Endodermal cell (in vitro differentiated cells): ENCODE data around the gene AAK1. TPM values are rescaled to one million over a fixed set of nuclear protein-coding genes. Genes with fewer than 3 reads are reported as not detected.

ENCODE experiments used
- DNase-seq: peaks from one replicate; pipeline ENCODE4 v3.0.0-alpha.2; 2017
- H3K27ac ChIP-seq: 2 replicates; pipeline ENCODE4 v1.5.1; 2013; ENCODE audit warnings: mild to moderate bottlenecking, low read depth, low read length, moderate library complexity
- H3K27me3 ChIP-seq: 2 replicates; pipeline ENCODE4 v1.6.1; 2013; ENCODE audit warnings: mild to moderate bottlenecking, low read length, moderate library complexity; ENCODE audit not compliant: insufficient read depth, control insufficient read depth, poor library complexity, severe bottlenecking
- H3K36me3 ChIP-seq: 2 replicates; pipeline ENCODE4 v1.7.0; 2013; ENCODE audit warnings: mild to moderate bottlenecking, low read length, moderate library complexity; ENCODE audit not compliant: control insufficient read depth, insufficient read depth
- H3K4me1 ChIP-seq: one replicate; pipeline ENCODE4 v1.7.0; 2013; ENCODE audit warnings: low read length; ENCODE audit not compliant: control insufficient read depth, insufficient read depth
- H3K4me3 ChIP-seq: 2 replicates; pipeline ENCODE4 v1.5.1; 2013; ENCODE audit warnings: mild to moderate bottlenecking, low read length, moderate library complexity
- H3K9ac ChIP-seq: 2 replicates; pipeline ENCODE4 v1.6.1; 2013; ENCODE audit warnings: mild to moderate bottlenecking, low read length, moderate library complexity; ENCODE audit not compliant: poor library complexity, severe bottlenecking; ENCODE audit errors: extremely low read depth
- H3K9me3 ChIP-seq: 2 replicates; pipeline ENCODE4 v1.6.1; 2013; ENCODE audit warnings: mild to moderate bottlenecking, low read length, moderate library complexity; ENCODE audit not compliant: control insufficient read depth
- H3K27ac Mint-ChIP-seq: 2 replicates; pipeline ENCODE4 v1.8.0; 2020; ENCODE audit warnings: mixed read lengths
- H3K27me3 Mint-ChIP-seq: 2 replicates; pipeline ENCODE4 v1.8.0; 2021; ENCODE audit warnings: mild to moderate bottlenecking, mixed read lengths; ENCODE audit not compliant: insufficient read depth
- H3K36me3 Mint-ChIP-seq: 2 replicates; pipeline ENCODE4 v1.8.0; 2020; ENCODE audit warnings: low read depth, mixed read lengths
- H3K4me1 Mint-ChIP-seq: 2 replicates; pipeline ENCODE4 v1.8.0; 2020; ENCODE audit warnings: mixed read lengths
- H3K4me3 Mint-ChIP-seq: 2 replicates; pipeline ENCODE4 v1.8.0; 2020; ENCODE audit warnings: mild to moderate bottlenecking, moderate library complexity, mixed read lengths
- H3K9me3 Mint-ChIP-seq: 2 replicates; pipeline ENCODE4 v1.8.0; 2020; ENCODE audit warnings: mild to moderate bottlenecking, mixed read lengths
- CTCF ChIP-seq: fragments of 200-600 bp; sonication (generic); conservative IDR thresholded peaks from 2 replicates; pipeline ENCODE4 v1.5.0; 2021; ENCODE audit warnings: antibody characterized with exemption, mild to moderate bottlenecking
- WGBS, 2 experiments: methylation state at CpG; one replicate each; pipeline versions ENCODE4 v1.1.5 to v1.1.7; 2013; ENCODE audit warnings: missing lambda C conversion rate in 2 of 2, mixed read lengths in 1 of 2; ENCODE audit not compliant: insufficient coverage in 1 of 2, insufficient read length in 1 of 2; 5-methylcytosine and 5-hydroxymethylcytosine counted together
- total RNA-seq, 2 donors: library from RNA; stranded (reverse); fragmentation: NEBNext Ultra II Directional in 1 of 2; extraction: Animal tissue kit (Norgen Biotek cat#: 25700) in 1 of 2; gene quantifications; 2 replicates in 1 of 2; 3 replicates in 1 of 2; pipeline ENCODE4 v1.2.1, GENCODE V29; 2021

The AAK1 gene
- total RNA-seq, 2 donors from 2014 or later, result 29.2 to 34.7 TPM

- no peak overlapping the region for H3K27ac Mint-ChIP-seq
- H3K27me3 Mint-ChIP-seq, result peaks cover 4% of the 10 kb centered on the region
- H3K4me1 ChIP-seq, result no peaks in the 10 kb centered on the region
- no peak overlapping the region for H3K4me3 Mint-ChIP-seq
- no peaks in the 10 kb centered on the region for H3K27me3 ChIP-seq
- H3K9ac ChIP-seq, result no peak overlapping the region
- peaks cover 6% of the 10 kb centered on the region for H3K4me1 Mint-ChIP-seq
- H3K27ac ChIP-seq, result no peak overlapping the region
- no peak for DNase-seq
- H3K4me3 ChIP-seq, result no peak overlapping the region
- no peaks in the 10 kb centered on the region for H3K9me3 Mint-ChIP-seq
- H3K36me3 ChIP-seq, result no peaks in the 10 kb centered on the region
- H3K9me3 ChIP-seq, result no peaks in the 10 kb centered on the region
- no peaks in the 10 kb centered on the region for H3K36me3 Mint-ChIP-seq
- WGBS, 2 experiments, result 100% methylated on average over 1 of the region's 1 CpG; no CpG with 5 or more reads in 1 of the 2 experiments
- TF ChIP-seq CTCF, result no peak
Measured at GRCh38 chr2:69680001-69680675, 36.6 kb upstream of the AAK1 start.

GRCh38 chr2:69677914-69678313 lies 34.4 kb upstream of the AAK1 start:
- no peaks in the 10 kb centered on the region for H3K27me3 ChIP-seq
- no peaks in the 10 kb centered on the region for H3K36me3 ChIP-seq
- Mint-ChIP-seq H3K36me3 (no peaks in the 10 kb centered on the region), H3K9me3 (peaks cover under 1% of the 10 kb centered on the region), H3K4me1 (peaks cover 2% of the 10 kb centered on the region), H3K4me3 (no peak overlapping the region), H3K27ac (no peak overlapping the region), H3K27me3 (peaks cover 4% of the 10 kb centered on the region)
- no peak for DNase-seq
- no peaks in the 10 kb centered on the region for H3K4me1 ChIP-seq
- TF ChIP-seq CTCF, result no peak
- no peak overlapping the region for H3K9ac ChIP-seq
- no peaks in the 10 kb centered on the region for H3K9me3 ChIP-seq
- H3K27ac ChIP-seq, result no peak overlapping the region
- H3K4me3 ChIP-seq, result no peak overlapping the region
- 93 to 100% methylated on average over 1 to 5 of the region's 5 CpGs for WGBS, 2 experiments

GRCh38 chr2:69676146-69676545 lies 32.6 kb upstream of the AAK1 start:
- no peak overlapping the region for H3K4me3 Mint-ChIP-seq
- Histone ChIP-seq H3K9ac (no peak overlapping the region), H3K4me1 (no peaks in the 10 kb centered on the region), H3K36me3 (no peaks in the 10 kb centered on the region), H3K27ac (no peak overlapping the region), H3K4me3 (no peak overlapping the region), H3K27me3 (no peaks in the 10 kb centered on the region), H3K9me3 (no peaks in the 10 kb centered on the region)
- peaks cover 2% of the 10 kb centered on the region for H3K4me1 Mint-ChIP-seq
- WGBS, 2 experiments, result 98% methylated on average over 1 of the region's 1 CpG; no CpG with 5 or more reads in 1 of the 2 experiments
- no peak for DNase-seq
- H3K27me3 Mint-ChIP-seq, result peaks cover 4% of the 10 kb centered on the region
- no peaks in the 10 kb centered on the region for H3K36me3 Mint-ChIP-seq
- peaks cover 5% of the 10 kb centered on the region for H3K9me3 Mint-ChIP-seq
- no peak overlapping the region for H3K27ac Mint-ChIP-seq
- TF ChIP-seq CTCF, result no peak
